ENCODE measurements around the gene CFH.
"Not testable (repeated sequence)": the region's sequence is repeated elsewhere in the genome, so short reads cannot be mapped to it uniquely, and the experiment has no call there.

Gene CFH

DNA sequence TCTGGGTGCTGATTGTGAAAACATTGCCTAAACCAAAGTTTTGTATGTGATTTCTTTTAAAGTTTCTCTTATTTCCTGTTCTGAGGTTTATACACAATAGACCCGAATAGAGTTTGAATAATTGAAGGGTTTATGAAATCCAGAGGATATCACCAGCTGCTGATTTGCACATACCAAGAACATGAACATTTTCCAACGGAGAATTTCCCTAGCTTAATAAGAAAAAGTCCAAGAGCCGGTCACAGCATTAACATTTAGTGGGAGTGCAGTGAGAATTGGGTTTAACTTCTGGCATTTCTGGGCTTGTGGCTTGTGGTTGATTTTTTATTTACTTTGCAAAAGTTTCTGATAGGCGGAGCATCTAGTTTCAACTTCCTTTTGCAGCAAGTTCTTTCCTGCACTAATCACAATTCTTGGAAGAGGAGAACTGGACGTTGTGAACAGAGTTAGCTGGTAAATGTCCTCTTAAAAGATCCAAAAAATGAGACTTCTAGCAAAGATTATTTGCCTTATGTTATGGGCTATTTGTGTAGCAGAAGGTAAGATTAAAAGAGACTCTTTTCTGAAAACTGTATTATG lies at the start of gene CFH:
Gene CFH (plus strand): TSS at position 407 of the 579 bp plus-strand sequence. CDS start 75 bp downstream, at position 482.
- DNase-seq: no peak

DNA sequence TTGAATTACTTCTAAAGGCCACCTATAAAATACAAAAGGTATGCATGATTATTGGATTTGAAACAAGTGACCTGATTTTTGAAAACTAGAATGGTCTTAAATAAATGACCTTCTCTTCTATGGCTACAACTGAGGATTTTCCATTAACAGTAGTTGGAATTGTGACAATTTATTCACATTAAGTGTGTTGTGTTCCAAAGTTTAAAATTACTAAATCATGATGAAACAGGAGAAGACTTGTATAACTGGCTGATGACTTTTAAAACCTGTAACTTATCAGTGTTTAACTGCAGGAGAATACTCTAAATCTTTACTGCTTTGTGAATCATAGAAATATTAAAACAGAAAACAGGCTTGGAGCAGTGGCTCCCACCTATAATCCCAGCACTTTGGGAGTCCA lies 48.2 kb upstream of the CFH start:
- no peak for DNase-seq

DNA sequence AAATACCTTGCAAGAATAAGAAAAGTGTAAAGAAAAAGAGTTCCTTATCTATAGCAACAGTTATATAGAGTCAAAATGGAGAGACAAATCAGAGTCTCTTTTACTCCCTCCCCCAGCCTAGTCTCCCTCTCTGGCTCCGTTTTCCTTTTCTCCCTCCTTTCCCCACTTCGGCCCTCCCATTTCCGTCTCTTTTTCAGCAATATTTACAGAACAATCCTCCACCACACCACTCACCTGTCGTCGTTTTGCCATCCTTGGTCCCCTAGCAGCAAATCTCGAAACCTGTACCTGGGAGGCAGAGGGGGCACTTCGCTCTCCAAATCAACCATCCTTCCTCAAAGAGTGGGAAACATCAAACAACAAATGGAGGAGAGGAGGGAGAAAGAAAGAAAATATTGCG lies 43.9 kb upstream of the CFH start:
- DNase-seq: no peak

DNA sequence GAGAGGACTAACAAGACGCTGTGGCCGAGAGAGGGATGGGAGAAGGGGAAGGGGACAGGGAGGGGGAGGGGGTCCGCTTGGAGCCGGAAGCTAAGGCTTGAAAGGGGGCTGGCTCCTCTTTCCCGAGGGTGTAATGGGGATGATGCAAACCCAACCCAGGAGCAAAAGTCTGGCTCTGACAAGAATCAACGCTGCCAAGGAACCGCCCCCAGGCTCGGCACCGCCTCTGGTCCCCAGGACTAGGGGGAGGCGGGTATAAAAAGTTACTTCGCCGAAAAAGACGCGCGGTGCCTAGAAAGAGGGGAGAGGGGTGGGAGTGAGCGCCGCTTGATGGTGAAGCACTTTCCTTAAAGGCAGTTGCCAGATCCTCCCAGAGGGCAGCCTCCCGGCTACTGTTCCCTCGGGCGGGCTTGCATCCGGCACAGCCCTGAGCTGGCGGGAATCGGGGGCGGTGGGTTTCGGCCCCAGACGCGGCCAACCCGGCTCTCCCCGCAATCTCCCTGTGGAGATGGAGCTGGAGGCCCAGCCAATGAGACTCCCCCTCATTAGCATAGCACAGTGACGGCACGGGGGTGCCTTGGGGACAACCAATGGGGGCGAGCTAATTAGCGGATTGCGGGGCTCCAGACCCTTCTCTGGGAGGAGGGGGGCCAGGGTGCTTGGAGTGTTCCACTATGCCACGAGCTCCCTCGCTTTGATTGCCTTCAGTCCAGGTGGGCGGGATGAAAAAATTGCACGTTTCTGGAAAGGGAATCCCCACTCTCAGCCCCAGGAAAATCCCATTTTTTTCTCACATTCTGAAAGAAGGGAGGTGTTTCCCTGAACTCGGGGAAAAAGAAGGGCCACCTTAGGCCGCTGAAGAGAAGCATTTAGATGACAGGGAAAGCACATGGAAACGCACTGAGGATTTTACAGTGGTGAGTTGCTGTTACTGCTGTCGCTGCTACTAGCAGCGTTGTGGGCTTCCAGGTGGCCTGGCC lies 43.2 kb upstream of the CFH start, which contains the start of gene KCNT2:
Gene KCNT2 (minus strand): TSS at position 51 of the 980 bp plus-strand sequence. CDS start 131 bp downstream, outside the sequence.
- no peak for DNase-seq

DNA sequence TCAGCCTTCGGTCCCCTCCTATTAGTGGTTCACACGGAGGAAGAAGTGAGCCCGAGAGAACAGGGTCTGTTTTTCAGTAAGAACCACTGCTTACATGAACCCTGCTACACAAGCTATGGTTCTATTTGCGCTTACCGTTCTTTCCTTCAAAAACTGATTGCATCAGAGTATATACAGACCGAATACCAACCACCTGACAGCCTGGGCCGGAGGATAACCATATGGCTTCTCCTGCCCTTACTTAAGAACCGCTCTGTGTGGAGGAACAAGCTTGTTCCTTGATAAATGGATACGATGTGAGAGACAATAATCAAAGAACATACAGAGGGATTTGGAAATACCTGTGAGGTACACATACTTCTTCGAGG lies 42.5 kb upstream of the CFH start:
- no peak for DNase-seq

DNA sequence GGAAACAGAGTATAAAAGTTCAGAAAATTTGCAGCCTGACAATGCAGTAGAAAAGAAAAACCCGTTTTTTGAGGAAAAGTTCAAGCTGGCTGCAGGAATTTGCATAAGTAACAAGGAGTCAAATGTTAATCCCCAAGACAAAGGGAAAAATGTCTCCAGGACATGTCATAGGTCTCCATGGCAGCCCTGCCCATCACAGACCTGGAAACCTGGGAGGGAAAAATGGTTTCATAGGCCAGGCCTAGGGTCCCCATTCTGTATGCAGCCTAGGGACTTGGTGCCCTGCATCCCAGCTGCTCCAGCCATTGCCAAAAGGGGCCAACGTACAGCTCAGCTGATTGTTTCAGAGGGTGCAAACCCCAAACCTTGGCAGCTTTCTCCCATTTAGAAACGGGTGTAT lies 40.0 kb upstream of the CFH start:
- DNase-seq: no peak

DNA sequence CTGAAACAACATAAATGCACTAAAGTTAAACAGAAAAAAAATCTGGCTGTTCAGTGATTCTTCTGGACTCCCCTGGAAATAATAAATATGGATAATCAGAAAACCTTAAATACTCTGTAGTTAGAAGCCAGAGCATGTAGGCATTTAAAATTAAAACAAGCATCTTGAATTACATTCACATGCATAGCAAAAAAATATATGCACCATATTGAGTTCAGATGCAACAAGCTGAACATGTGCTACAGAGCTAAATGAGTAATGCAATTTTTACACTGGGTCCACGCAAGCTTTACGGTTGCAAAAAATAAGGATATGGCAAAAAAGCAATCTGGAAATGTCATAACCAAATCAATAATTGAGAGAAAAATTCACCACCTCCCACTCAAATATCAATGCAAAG lies 32.1 kb upstream of the CFH start:
- DNase-seq: no peak

DNA sequence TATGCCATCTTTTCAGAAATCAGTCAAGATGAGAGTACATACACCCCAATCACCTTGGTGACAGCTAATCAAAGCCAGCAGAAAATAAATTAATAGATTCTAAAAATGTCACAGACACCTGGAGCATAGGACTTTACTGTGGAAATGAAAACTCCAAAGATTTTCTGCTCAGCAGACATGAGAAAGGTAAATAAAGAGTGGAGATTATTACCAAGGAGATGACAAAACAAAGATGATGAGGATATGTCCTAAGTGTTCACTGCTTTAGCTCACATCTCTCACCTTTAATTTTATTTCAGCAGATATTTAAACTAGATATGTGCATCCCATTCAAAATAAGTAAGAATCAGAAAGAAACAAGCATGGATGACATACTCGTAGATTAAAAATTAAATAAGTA lies 28.8 kb upstream of the CFH start:
- DNase-seq: no peak

DNA sequence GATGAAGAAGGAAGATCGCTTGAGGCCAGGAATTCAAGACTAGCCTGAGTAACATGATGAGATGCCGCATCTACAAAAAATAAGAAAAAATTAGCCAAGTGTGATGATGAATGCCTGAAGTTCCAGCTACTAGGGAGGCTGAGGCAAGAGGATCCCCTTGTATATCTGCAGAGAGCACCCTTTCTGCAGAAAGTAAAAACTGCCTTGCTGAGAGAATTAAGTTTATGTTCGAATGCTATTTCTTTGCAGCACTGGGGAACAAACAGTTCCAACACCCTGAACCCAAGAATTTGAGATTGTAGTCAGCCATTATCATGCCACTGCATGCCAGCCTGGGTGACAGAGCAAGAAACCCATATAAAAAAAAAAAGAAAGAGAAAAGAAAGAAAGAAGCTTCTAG lies 23.0 kb upstream of the CFH start:
- no peak for DNase-seq

DNA sequence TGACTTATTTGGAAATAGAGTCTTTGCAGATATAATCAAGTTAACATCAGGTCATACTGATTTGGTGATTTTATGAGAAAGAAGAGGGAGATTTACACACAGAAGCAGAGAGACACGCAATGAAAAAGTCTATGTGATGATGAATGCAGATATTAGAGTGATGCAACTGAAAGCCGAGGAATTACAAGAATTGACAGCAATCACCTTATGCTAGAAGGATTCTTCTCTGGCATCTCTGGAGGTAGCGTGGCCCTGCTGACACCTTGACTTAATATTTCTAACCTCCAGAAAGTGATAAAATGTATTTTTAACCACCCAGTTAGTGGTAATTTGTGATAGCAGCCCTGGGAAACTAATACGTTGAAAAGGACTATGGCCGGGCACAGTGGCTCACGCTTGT lies 14.2 kb upstream of the CFH start:
- DNase-seq: no peak

DNA sequence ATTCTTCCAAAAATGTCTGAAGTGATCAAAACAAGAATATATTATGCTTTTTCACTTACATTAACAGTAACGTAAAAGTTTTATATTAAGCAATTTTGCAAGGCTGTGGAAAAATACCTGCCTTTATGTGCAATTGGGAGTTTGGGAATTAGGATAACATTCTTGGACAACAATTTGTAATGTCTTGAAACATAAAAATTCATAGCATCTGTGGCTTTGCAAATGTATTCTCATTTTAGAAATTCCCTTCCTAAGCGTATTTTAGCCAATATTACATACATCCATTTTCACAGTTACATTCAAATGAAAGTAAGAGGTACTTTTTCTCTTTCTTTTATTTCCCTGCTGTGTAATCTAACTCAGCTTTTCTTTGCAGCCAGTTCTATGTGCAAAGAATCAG lies 13.4 kb upstream of the CFH start:
- no peak for DNase-seq

DNA sequence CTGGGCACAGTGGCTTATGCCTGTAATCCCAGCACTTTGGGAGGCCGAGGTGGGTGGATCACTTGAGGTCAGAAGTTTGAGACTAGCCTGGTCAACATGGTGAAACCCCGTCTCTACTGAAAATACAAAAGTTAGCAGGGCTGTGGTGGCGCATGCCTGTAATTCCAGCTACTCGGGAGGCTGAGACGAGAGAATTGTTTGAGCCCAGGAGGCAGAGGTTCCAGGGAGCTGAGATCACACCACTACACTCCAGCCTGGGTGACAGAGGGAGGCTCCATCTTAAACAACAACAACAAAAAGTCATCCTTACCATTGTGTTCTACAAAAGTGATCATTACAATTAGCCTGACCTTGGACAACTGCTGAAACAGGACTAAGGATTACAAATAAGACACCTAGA lies 12.6 kb upstream of the CFH start:
- not testable (repeated sequence) for DNase-seq

DNA sequence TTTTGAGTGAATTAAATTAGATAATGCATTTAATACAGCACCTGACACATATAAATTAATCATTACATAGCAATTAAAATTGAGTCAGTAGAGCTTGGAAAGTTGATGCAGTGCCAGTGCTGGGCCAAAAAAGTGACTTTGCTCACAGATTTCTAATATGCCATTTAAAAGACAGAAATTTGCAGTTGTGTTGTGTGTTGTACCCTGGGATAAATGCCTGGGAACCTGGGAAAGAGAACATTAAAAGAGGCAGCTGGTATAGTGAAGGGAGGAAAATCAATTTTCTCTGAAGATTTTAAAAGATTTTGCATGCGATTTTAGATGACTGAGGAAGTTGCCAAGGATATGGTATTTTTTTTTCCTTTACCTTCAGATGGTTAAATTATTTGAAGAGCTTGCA lies 10.9 kb upstream of the CFH start:
- DNase-seq: no peak

DNA sequence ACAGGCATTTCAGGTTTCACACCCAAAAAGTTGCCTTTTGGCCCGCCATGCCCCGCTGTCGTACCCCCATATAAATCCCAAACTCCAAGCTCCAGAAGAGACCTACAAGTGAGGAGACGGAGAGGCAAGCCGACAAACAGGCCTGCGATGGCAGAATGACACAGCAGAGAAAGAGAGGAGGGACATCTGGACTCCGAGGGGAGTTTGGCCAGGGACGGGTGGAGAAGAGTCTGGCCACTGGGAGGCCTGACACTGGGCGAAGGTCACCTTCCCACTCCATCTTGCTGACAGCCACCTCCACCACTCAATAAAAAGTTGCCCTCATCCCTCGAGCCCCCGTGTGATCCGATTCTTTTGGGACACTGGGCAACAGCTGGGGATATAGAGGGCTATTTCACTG lies 1.9 kb upstream of the CFH start:
- DNase-seq: no peak

DNA sequence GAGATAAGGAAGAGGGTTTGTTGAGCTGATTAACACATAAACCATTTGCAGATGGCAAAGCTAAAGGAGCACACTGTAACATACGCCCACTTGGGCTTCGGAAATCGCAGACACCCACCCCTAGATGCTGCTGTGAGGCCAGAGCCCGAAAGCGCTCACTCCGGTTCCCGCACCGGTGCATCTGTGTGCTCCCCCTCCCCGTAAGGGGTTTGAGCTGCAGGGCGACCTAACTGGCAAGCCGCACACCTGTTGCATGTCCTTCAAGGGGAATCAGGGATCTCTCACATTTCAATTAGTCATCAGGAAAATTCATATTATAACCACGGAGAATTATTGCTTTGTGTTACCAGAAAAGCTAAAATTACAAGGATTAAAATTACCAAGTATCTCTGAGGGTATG lies 1.4 kb upstream of the CFH start:
- no peak for DNase-seq

DNA sequence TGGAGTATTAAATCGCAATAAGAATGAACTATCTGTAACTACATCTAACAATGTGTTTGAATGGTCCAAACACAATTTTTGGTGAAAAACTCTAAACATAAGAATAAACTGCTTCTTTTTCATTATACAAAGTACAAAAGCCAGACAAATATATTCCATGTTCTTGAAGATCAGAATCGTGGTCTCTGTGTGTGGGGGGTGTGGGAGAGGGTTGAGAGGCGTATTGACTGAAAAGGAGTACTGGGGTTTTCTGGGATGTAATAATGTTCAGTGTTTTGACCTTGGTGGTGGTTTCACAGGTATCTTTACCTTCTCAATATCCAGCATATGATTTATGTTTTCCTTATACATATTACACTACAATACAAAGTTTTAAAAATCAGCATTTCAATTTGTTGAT lies 764 bp upstream of the CFH start:
- no peak for DNase-seq

DNA sequence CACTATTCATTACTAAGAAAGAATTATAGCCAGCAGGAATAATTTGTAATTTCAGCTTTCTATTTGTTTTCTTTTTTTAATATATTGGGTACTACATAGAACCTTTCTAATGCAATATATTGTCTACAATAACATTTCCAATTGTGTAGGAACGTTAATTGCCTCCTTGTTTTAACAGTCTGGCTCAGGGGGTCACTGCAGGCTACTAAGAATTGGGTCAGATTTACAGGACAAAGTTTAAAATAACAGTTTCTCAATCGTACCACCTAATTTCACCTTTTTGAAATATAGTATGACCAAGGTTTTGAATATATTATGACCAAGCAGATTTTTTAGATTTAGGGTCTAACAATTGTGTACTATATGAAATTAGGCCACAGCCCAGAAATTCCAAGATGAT lies 2.4 kb downstream of the CFH start:
- no peak for DNase-seq

DNA sequence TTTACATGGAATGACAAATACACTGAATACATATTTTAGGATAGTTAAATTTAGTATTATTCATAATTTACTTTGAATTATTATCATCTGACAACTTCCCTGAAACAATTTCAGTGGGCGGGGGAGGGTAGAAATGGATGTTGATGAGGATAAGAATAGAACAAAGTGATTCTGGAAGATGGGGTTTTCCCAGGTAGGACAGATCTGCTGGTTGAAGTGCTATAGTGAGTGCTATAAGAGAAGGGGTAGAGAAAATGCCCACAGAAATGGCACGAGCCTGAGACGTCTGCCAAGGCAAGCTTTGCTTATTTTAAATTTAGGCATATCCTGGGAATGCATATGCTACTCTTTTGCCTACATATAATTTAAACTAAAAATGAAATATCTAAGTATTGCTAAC lies 3.2 kb downstream of the CFH start:
- no peak for DNase-seq

DNA sequence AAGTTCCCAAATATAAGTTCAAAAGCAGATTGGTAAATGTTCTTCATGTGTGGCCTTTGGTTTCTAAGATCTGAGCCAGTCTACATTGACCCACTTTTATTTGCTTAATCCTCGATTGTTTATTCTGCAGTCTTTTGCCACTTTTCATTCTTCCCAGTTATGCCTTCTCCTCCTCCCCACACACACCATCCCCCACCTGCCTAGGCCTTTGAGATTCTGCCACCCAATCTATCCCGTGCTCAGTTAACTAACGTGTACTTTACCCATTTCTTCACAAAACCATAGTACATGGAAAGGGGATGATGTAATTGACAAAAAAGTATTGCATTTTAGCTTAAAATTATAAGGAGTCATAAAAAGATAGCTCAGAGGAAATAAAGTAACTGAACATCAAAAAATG lies 3.7 kb downstream of the CFH start:
- no peak for DNase-seq

DNA sequence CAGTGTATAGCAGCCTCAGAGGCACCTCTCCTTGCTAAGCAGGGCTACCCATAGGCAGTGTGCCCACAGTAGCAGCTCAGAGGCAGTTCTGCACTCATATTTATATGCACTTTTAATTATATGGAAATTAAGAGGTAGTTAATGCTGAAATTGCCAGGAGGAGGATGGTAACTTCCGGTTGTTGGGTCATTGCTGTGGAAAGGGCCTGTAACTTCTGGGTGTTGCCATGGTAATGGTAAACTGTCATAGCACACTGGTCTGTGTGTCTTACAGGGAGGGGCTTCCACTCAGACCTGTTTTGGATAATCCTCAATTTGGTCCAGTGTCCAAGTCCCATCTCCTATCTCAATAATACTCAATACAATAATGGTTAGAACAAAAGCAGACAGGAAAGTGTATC lies 7.6 kb downstream of the CFH start:
- no peak for DNase-seq

DNA sequence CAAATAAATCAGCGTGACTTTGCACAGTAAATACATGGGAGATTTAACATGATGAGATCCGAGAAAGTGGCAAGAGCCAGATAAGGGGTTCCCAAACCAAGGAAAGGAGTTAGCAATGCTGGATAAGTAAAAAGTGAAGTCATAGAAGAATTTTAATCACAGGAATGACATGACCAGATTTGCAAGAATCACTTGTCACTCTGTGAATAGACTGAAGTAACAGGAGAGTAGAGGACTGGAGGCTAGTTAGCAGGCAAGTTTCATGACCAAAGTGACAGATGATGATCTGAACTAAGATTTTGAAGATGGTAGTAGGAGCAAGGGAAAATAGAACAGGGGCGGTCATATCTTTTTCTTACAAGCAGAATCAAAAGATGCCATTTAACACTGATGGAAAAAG lies 8.4 kb downstream of the CFH start:
- DNase-seq: no peak

DNA sequence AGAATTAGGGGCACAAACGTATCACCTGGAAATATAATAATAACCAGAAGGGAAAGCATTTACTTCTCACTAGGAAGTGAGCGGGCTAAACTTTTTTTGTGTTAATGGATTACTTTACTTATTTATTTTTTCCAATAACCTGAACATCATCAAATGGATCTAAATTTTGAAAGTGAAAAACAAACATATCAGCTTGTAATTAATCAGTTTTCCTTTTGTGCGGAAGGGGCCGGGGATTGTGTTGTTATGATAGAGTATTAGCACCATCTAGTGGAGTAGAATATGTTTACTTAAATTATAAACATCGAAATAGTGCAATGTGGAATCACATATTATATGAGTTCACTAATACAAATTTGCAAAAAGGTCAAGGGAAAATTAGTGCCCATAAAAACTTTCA lies 9.0 kb downstream of the CFH start:
- DNase-seq: no peak

DNA sequence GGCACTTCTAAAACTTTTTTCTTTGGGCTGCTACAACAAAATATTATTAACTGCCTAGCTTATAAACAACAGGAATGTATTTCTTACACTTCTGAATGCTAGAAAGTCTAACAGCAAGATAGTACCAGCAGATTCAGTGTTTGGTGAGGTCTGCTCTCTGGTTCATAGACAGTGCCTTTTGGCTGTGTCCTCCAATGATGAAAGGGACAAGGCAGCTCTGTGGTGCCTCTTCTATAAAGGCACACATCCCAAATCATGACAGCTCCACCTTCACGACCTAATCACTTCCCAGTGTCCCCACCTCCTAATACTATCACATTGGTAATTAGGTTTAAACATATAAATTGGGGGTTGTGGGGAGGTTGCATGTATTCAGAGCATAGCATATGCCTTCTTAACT lies 9.5 kb downstream of the CFH start:
- DNase-seq: no peak

DNA sequence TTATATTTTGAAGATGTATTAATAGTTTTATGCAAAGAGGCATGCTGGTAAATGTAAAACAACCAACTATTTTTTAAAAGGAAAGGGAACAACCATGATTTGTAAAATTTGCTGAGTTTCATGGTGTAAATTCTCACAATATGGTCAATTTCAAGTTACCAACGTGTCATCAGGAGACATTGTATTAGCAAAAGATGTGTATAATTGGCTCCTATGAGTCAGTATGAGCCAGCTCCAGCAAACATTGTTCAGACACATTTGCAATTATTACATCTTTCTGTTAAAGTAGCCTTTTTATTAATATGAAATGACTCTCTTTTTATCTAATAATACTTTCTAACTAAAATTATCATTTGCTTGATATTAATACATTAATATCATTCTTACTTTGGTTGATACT lies 15.3 kb downstream of the CFH start:
- no peak for DNase-seq

DNA sequence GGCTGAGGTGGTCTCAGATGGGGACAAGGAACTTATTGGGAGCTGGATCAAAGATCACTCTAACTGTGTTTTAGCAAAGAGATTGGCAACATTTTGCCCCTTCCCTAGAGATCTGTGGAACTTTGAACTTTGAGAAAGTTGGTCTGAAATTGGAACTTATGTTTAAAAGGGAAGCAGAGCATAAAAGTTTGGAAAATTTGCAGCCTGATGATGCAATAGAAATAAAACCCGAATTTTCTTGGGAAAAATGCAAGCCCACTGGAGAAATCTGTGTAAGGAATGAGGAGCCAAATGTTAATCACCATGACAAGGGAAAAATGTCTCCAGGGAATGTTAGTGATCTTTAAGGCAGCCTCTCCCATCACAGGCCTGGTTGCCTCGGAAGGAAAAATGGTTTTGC lies 17.2 kb downstream of the CFH start:
- DNase-seq: no peak
